Dedifferentiated amniotic fluid mesenchymal stem cell (primary cell): ENCODE results near the gene MLPH.
A peak's percentile ranks its signal among the peaks of the same experiment; 100 is the strongest.

Experiments used
- DNase-seq: peaks from one replicate; pipeline ENCODE4 v3.0.0-alpha.2; 2016; ENCODE audit errors: extremely low spot score

MLPH gene

GRCh38 chr2:237486819-237487448, at the start of gene MLPH:
Gene MLPH, plus strand, starts transcription at chr2:237487251. Its CDS starts 6,176 bp downstream, at chr2:237493427.
- DNase-seq = no peak

- no peak for DNase-seq
Observed at GRCh38 chr2:237437566-237437965, 49.5 kb upstream of the MLPH start.

- no peak for DNase-seq
Observed at GRCh38 chr2:237438080-237438940, 48.7 kb upstream of the MLPH start.

GRCh38 chr2:237440819-237441281, 46.2 kb upstream of the MLPH start:
- no peak for DNase-seq

GRCh38 chr2:237441605-237442274, 45.3 kb upstream of the MLPH start:
- peak; percentile 46 for DNase-seq

GRCh38 chr2:237444071-237444470, 43.0 kb upstream of the MLPH start:
- DNase-seq = no peak

GRCh38 chr2:237445611-237446337, 41.3 kb upstream of the MLPH start:
- DNase-seq = no peak

- no peak for DNase-seq
Observed at GRCh38 chr2:237446338-237446665, 40.7 kb upstream of the MLPH start.

- DNase-seq = no peak
Observed at GRCh38 chr2:237447496-237447895, 39.6 kb upstream of the MLPH start.

- DNase-seq = no peak
Observed at GRCh38 chr2:237448171-237448570, 38.9 kb upstream of the MLPH start.

- no peak for DNase-seq
Observed at GRCh38 chr2:237448626-237449025, 38.4 kb upstream of the MLPH start.

- DNase-seq = no peak
Observed at GRCh38 chr2:237449193-237449881, 37.7 kb upstream of the MLPH start.

- DNase-seq = no peak
Observed at GRCh38 chr2:237450108-237450507, 36.9 kb upstream of the MLPH start.

GRCh38 chr2:237450583-237450982, 36.5 kb upstream of the MLPH start:
- DNase-seq = no peak

- DNase-seq = no peak
Observed at GRCh38 chr2:237451643-237452469, 35.2 kb upstream of the MLPH start.

GRCh38 chr2:237452861-237453260, 34.2 kb upstream of the MLPH start:
- DNase-seq = no peak

- DNase-seq = no peak
Observed at GRCh38 chr2:237453671-237454070, 33.4 kb upstream of the MLPH start.

GRCh38 chr2:237455764-237456163, 31.3 kb upstream of the MLPH start:
- DNase-seq = no peak

- DNase-seq = peak; percentile 81
Observed at GRCh38 chr2:237456200-237456843, 30.7 kb upstream of the MLPH start.

GRCh38 chr2:237457388-237457941, 29.6 kb upstream of the MLPH start:
- no peak for DNase-seq
